ENCODE data around the gene DNAH17. TPM values are rescaled to one million over a fixed set of nuclear protein-coding genes. Genes with fewer than 3 reads are reported as not detected.

Gene DNAH17
- total RNA-seq, 1 experiment from 2014 or later: 0.69 TPM

GRCh38 chr17:78387977-78388941 lies 188.9 kb downstream of the DNAH17 start:
- H3K27ac ChIP-seq (ENCODE audit: low read depth, low read length): no peak overlapping the region
- RAD21 ChIA-PET (ENCODE audit: low non-redundant PET in 1 of 2, low total read pairs in 2 of 2, uncharacterized antibody in 2 of 2, unreplicated experiment in 2 of 2): no interaction called here
- H3K9ac ChIP-seq (ENCODE audit: low read length): no peak overlapping the region
- TF ChIP-seq SP1 (IDR thresholded peaks at IDR 0.05; ENCODE audit: low read depth): no peak
- no peak for TF ChIP-seq MAX (IDR thresholded peaks at IDR 0.05)
- no peak for TF ChIP-seq EZH2 (IDR thresholded peaks at IDR 0.05)
- no peak for TF ChIP-seq ELF1 (IDR thresholded peaks at IDR 0.05; ENCODE audit: borderline replicate concordance, low read depth)
- TF ChIP-seq CEBPB (IDR thresholded peaks at IDR 0.05; ENCODE audit: low read depth): no peak
- TF ChIP-seq ZBTB33 (IDR thresholded peaks at IDR 0.05; ENCODE audit: extremely low read depth, insufficient replicate concordance, low read length): no peak
- BruUV-seq (replicated peaks): no TSS peak
- DNase-seq (ENCODE audit: low read depth, low spot score) (no peak), ATAC-seq (no peak)
- H3K4me2 ChIP-seq (ENCODE audit: low read length): no peak overlapping the region
- H3K4me1 ChIP-seq (ENCODE audit: control insufficient read depth in 1 of 2, insufficient read depth in 2 of 2, low read length in 2 of 2): peaks cover 13 to 32% of the 10 kb centered on the region in 2 experiments
- H3K4me3 ChIP-seq (replicated peaks in 1 of 2; ENCODE audit: low read depth in 1 of 2, low read length in 2 of 2): no peak overlapping the region
- intact Hi-C loops (cut with micrococcal nuclease): no loop called here
- H3K27me3 ChIP-seq (ENCODE audit: insufficient read depth, low read length): no peaks in the 10 kb centered on the region
- H2AFZ ChIP-seq (ENCODE audit: low read depth, low read length, poor library complexity, severe bottlenecking): no peak overlapping the region
- CTCF ChIA-PET: no interaction called here
- H3K9me3 ChIP-seq (ENCODE audit: control insufficient read depth in 1 of 2, insufficient read depth in 1 of 2, low read depth in 1 of 2, low read length in 2 of 2): no peaks in the 10 kb centered on the region
- H3K9me2 ChIP-seq (ENCODE audit: insufficient read depth): no peaks in the 10 kb centered on the region
- peaks cover 8% of the 10 kb centered on the region; the same call in 1 of the 2 replicates for H4K20me1 ChIP-seq (ENCODE audit: insufficient read depth)
- H3K79me2 ChIP-seq (ENCODE audit: insufficient read depth, low read length): peaks cover 97% of the 10 kb centered on the region
- POLR2A ChIA-PET: no interaction called here
- peaks cover 2 to 6% of the 10 kb centered on the region in 2 experiments; a peak in 2 of 4 replicates for H3K36me3 ChIP-seq (ENCODE audit: control insufficient read depth in 1 of 2, insufficient read depth in 2 of 2, low read length in 2 of 2)

All from HCT116 (cell line).